PC-3 (cell line): ENCODE results near the gene TPRG1.

Source experiments
- CTCF ChIP-seq: fragments of 300-600 bp; sonication (generic); conservative IDR thresholded peaks from 2 replicates; pipeline ENCODE4 v1.5.1; 2017; ENCODE audit warnings: antibody characterized with exemption, low read depth, mild to moderate bottlenecking, low read length
- EZH2 ChIP-seq: fragments of 300-600 bp; sonication (generic); IDR thresholded peaks from one replicate; pipeline ENCODE4 v1.6.1; 2017; ENCODE audit warnings: antibody characterized with exemption, mild to moderate bottlenecking, low read length; ENCODE audit not compliant: unreplicated experiment
- EZH2phosphoT487 ChIP-seq: fragments of 300-600 bp; sonication (generic); IDR thresholded peaks from 2 replicates; pipeline ENCODE4 v1.6.1; 2018; ENCODE audit warnings: mild to moderate bottlenecking, antibody characterized with exemption, low read length, borderline replicate concordance

- TF ChIP-seq CTCF (peak; percentile 88), EZH2 (no peak), EZH2phosphoT487 (no peak)
Measured at GRCh38 chr3:189233225-189233858, 61.6 kb downstream of the TPRG1 start.
